ENCODE measurements around the gene SEC22C.
"Not testable (repeated sequence)": the region's sequence is repeated elsewhere in the genome, so short reads cannot be mapped to it uniquely, and the experiment has no call there.

SEC22C gene

DNA sequence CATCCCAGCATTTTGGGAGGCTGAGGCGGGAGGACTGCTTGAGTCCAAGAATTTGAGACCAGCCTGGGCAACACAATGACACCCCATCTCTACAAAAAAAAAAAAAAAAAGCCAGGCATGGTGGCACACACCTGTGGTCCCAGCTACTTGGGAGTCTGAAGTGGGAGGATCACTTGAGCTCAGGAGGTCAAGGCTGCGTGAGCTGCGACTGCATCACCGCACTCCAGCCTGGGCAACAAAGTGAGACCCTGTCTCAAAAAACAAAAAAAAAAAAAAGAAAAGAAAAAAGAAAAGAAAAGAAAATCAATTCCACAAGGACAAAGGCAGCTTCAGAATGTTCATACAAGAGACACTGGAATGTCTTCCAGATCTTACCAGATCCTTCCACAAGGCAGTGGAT, 2.4 kb downstream of the SEC22C start:
- DNase-seq, result not testable (repeated sequence)

DNA sequence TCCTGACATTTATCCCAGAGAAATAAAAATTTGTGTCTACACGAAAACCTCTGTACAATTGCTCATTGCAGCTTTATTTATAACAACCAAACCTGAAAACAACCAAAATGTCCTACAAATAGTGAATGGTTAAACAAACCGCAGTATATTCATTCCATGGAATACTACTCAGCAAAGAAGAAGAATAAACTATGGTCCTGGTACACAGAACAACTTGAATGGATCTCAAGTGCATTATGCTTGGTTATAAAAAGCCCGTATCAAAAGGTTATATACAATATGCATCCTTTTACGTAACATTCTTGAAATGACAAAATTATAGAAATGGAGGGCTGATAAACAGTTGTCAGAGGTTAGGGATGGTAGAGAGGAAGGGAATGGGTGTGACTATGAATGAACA, 3.7 kb downstream of the SEC22C start:
- no peak for DNase-seq

DNA sequence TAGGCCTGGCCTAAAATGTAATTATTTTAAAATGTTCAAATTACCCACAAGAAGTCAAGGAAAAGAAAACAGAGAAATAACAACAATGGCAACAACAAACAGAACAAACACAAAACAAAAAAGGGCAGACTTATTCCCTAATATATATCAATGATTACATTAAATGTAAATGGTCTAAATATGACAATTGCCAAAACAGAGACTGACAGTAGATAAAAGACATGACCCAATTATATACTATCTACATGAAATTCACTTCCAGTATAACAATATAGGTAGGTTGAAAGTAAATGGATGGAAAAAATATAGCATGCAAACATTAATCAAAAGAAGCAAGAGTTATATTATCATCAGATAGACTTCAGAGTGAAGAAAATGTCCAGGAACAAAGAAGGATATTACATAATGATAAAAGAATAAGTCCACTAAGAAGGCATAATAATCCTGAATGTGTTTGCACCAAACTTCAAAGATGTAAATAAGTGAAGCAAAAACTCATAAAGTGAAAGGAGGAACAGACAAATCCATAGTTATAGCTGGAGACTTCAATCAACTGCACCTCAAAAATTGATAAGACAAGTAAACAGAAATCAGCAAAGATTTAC, 6.5 kb downstream of the SEC22C start:
- DNase-seq, result no peak

DNA sequence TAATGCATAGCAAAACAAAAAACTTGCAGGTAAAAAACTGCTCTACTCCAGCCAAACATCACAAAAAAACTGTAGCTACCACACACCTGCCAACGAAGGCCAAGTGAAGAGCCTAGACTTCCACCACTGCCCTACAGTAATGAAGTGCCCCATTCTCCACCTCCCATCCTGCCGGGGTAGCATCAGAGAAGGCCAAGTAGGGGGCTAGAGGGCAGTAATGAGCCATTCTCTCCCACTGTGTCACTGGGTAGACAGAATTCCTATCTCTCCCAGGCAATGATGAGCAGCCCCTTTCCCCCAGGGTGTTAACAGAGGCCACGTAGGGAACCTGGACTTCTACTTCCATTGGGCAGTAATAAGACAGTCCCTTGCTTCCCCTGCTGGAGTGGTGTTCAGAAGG, 9.5 kb downstream of the SEC22C start:
- peak; percentile 19 for DNase-seq

DNA sequence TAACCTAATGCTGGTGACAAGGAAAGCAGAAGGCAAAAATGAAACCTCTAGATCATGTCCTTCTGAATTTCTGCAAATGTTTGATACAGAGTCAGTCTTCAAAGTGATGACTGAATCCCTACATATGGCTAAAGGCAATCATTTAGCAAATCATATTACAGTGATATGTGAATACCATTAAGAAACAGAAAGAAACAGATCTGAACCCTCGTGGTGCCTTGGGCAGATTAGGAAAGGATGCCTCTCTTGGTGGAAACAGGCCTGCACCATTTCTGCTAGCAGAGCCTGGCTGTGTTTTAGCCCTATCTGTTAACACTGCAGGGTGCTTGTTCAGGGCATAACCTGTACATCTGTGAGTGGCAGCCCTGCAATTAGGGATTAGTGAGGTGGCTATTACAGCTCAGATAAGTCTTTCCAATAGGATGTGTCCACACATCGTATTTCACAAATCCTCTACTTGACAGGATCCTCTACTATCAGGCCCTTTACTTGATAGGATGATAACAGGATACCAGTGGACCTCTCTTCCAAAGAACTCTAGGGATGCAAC, 12.1 kb downstream of the SEC22C start:
- DNase-seq, result no peak

DNA sequence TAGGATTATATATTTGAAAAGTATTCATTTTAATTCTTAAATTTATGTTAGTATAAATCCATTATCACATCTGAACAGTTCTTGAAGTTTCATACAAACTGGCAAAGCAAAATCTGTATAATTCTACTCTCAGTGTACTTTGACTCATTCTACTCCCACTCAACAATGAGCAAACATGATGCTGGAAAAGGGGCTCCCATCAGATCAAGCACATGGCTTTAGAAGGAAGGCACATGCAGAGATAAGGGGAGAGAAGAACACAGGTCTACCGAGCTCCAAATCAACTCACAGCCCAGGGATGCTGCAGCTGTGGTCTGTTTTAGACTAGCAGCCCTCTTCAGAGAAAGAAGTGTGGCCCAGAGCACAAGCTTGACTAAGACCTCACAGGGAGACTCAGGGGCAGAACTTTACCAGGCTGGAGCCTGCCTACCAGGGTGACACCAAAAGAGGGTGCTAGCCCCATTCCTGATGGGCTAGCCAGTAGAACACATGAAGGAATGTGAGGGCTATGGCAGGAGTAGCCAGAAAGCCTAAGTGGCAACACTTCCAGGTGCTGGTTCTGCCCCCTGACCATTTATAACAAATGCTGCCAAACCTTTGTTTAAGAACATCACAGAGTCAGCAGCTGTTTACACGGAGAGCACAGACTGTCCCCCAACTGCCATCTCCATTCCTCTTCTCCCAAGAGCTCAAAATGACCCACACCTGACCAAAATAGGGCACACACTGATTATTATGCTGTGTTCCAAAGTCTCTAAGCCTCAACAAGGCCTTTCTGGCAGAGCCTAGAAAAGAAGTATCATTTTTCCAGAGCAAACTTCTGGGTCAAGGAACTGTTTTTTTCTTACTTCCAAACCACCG, 19.5 kb downstream of the SEC22C start:
- DNase-seq, result no peak

DNA sequence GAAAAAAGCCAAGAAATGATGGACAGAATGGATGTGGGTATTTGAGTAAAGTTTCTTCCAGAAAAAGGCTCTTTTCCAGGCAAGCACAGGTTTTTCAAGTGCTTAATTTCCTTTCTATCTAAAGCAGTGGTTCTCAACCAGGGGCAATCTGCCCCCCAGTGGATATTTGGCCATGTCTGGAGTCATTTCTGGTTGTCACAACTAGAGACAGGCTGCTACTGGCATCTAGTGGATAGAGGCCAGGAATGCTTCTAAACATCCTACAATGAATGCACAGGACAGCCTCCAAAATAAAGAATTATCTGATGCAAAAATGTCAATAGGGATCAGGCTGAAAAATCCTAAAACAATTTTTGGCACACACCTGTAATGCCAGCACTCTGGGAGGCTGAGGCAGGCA, 23.9 kb downstream of the SEC22C start:
- peak; percentile 20 for DNase-seq

DNA sequence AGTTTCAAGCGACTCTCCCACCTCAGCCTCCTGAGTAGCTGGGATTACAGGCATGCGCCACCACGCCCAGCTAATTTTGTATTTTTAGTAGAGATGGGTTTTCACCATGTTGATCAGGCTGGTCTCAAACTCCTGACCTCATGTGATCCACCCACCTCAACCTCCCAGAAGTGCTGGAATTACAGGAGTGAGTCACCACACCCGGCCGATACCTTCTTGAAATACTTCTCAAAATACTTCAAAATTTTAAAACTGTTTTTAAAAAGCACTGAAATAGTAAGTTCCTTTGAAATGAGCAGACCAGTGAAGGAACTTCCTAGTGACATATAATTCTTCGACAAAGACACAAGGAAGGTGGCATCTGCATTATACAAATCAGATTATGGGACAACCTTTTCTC, 24.9 kb downstream of the SEC22C start:
- not testable (repeated sequence) for DNase-seq

DNA sequence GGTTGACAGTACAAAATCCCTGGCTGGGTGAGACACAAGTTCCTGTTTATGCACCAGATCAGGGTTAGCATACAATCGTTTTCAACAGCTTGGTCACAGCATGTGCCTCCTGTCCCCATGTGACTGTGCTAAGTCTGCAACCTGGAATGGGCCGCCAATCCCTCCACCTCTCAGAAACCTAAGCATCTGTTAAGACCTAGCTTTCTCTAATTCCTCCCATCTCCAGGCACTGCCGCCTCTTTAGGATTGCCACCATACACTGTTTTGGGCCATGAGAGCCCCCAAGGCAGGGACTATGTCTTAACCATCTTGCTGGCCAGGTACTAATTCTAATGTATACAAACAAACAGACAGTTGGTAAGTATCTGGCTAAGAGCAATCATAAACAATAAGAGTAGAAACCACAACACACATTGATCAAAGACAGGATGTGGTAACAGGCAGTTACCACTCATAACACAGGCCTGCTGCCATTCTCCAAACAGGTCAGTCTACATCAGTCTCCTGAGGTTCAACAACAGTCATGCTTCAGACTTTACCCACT, 25.6 kb downstream of the SEC22C start:
- DNase-seq, result peak; percentile 77

DNA sequence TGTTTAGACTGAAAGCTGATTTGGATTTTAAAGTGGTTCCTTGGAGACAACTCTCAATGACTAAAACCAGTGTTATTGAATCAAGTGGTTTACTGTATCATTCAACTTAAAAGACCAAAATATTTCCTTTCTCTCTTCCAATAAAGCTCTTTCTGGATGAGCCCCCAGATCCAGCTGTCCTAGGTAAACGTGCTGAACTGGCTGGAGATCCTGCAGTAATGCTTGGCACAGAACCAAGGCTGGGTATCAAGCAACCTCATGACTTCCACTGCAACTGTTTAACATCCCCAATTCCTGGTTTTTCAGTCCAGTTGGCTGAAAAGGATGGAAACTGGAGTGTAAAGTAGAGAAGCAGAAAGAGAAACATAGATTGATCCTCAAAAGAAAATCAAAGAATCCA, 28.9 kb downstream of the SEC22C start:
- DNase-seq, result no peak

DNA sequence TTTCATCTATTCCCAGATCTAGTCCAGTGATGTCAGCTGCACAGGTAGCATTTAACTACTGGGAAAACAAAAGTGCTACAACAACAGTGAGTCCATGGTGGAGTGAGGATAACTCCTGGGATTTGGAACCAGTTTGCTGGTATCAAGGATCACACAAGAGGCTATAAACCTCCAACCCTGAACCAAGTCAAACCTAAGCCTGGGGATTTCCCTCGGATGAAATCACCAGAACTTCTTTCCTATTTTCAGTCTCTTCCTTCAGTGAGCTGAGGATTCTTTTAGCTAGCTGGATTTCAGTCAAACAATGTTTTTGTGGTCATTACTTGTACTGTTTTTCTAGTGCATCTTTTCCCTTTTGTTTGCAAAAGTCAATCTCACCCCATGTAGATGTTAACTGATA, 31.5 kb downstream of the SEC22C start:
- no peak for DNase-seq

DNA sequence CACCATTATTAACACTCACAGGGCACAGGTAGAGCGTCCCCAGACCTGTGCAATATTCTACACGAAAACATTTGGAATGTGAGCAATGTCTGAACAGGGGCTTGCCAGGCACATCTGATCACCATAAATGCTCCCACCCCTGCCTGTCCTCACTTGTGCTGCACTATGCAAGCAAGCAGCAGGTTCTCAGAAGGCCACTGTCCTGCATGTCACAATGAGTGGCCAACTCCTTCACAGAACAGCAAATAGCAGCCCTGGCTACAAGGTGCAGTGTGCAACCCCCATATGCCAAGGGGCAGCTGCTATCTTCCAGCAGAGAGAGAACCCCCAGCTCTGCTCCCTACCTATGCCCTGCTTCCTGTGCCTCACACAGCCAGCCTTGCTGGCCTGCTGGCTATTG, 32.6 kb downstream of the SEC22C start:
- no peak for DNase-seq

DNA sequence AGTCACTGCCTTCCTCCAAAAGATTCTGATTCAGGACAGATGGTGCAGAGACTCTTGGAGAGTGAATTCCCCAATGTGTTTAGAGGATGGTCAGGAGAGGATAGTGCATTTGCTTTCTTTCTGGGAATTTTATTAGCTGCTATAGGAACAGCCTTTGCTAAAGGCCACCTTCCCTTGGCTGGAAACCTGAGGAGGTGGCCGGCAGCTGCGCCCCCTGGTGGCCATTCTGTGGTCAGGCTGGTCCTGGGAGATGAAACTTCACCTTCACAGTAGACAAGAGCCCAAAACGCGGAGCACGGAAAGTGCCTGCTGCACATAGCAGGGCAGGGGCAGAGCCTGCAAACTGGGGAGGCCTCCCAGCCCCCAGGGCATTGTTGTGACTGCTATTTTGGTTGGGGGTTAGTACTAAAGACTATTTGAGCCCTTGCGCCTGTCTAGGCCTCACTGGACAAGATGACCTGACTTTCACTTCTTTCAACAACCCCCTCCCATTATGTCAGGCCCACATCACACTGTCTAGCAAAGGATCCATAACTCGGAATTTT, 34.3 kb downstream of the SEC22C start:
- peak; percentile 68 for DNase-seq

DNA sequence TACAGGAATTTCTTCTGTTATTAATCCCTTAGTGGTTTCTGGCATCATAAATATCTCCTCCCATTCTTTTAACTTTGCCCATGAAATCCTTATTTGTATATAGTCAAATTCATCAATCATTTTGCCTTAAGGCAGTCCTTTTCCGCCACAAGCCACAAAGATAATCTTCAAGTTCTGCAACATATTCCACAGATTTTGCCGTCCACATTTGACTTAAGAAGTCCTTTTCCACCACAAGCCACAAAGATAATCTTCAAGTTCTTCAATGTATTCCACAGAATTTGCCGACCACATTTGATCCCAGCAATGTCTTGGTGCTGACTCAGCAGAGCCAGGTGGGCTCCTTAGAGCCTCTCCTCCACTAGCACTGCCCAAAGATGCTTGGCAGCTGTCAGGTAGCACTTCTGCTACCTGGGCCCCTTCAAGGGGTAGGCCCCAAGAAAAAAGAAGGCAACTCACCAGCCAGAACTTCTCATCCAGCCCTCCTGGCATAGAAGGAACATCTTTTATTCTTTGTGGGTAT, 35.0 kb downstream of the SEC22C start:
- DNase-seq, result no peak

DNA sequence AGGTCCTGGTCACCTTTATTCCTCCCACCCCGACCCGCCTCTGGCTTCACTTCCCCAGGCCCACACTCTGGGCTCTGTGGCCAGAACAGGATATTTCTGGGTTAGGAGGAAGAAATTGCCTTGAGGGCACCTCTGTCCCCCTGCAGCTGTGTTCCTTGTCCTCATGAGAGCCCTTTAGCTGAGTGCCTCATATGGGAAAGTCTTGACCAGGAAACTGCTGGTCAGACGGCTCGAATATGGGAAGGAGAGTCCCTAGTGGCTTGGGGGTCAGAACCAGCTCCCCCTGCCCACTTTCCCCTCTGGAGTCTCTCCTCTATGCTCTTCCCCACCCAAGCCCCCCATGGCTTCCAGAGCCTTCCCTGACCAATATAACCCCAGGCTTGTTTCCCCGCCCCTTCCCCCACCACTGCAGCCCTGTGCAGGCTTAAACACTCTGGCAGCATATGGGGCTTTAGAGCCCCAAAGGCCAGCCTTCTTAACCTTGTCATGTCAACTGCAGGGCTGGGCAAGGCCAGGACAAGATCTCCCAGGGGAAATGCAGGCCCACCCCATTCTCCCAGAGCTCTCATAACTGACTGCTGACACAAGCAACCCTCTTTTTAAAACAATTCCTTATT, 36.4 kb downstream of the SEC22C start:
- DNase-seq, result no peak

DNA sequence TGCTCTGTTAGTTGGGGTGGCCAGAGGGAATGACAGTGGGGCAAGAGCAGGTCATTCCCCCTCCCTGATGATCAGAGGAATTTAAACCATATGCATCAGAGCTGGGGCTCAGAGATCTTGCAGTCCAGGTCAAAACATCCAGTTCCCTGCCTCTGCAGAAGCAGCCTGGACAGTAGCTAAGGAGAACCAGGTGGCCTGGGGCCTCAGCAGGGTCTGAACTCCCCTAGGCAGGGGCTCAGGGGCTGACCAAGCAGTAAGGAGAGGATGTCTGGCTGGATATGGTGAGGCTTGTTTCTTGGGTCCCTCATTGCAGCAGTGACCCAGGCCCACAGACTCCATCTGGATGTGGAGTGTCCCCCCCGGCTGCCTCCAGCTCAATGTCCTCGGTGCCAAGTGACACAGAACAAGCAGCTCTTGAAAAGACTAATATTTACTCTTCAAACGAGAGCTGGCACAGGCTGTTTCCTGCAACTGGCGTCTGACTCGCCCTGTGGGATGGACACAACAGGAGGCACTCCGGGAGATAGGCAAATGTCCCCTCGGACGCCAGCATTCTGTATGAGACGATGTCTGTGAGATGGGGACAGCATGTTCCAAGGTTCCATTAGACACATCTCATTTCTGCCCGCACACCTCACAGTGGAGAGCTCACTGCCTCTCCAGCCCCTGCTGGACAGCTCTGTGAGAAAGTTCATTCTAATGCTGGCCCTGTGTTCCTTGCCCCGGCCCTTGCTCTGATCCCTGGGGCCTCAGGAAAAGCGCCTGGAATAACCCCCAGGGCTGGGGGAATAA, 37.1 kb downstream of the SEC22C start:
- no peak for DNase-seq

DNA sequence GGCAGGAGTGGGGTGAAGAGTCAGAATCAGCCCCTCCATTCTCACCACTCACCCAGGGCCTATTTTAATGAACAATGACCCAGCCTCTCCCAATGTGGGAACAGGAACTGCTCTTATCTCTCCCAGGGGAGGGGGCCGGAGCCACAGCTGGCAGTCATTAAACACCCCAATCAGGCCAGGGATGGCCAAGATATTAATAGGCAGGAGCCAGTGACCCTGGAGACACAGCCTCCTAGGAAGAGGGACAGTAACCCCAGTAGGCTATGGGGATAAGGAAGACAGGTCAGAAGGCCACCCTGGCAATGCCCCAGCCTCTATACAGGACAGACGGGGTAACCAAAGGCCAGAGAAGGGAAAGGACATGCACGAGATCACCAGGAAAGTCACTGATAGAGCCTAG, 40.7 kb downstream of the SEC22C start:
- no peak for DNase-seq

DNA sequence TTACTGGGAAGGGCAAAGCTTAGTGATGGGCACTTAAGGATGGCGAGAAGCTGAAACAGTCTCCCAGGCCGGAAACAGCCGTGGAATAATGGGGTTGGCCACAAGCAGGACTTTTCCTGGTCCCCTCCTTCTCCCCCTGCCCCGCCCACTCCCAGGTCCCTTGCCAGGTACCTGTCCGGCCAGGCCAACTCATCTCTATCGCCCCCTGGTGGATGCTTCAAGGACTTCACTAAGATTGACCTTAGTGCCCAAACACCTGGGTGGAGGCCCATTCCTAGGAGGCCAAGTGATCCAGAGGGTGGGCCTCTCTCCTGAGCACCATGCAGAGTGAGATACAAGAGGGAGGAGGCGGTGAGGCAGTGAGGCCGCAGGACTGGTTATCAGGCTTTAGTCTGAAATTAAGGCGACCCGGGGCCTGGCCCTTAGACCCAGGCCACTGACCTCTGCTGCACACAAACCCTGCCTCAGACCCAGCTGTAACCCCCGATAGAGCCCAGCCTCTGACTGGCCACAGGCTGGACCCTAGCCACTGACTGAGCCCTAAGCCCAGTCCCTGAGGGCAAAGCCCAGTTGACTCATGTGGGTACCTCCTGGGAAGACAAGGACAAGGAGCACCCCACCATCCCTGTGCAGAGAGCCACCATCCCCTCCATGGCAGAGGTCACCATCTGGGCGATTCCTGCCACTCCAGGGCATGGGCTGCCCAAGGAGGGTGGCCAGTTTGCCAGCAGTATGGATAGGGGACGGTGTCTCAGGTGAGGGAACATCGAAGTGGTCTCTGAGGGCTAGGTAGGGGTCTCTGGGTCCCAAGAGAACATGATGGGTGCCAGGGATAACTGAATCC, 41.7 kb downstream of the SEC22C start:
- DNase-seq, result peak; percentile 71

DNA sequence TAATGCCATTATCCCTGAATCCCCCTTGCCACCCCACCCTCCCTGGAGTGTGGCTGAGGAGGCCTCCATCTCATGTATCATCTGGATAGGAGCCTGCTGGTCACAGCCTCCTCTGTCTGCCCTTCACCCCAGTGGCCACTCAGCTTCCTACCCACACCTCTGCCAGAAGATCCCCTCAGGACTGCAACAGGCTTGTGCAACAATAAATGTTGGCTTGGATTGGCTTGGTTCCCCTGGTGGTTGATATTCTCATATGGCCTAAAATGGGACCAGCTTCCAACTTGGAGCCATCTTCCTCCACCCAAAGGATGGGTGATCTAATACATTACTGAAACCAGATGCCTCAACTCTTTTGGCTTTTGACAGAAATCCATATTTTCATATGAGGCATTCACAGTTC, 44.4 kb downstream of the SEC22C start:
- DNase-seq, result no peak

DNA sequence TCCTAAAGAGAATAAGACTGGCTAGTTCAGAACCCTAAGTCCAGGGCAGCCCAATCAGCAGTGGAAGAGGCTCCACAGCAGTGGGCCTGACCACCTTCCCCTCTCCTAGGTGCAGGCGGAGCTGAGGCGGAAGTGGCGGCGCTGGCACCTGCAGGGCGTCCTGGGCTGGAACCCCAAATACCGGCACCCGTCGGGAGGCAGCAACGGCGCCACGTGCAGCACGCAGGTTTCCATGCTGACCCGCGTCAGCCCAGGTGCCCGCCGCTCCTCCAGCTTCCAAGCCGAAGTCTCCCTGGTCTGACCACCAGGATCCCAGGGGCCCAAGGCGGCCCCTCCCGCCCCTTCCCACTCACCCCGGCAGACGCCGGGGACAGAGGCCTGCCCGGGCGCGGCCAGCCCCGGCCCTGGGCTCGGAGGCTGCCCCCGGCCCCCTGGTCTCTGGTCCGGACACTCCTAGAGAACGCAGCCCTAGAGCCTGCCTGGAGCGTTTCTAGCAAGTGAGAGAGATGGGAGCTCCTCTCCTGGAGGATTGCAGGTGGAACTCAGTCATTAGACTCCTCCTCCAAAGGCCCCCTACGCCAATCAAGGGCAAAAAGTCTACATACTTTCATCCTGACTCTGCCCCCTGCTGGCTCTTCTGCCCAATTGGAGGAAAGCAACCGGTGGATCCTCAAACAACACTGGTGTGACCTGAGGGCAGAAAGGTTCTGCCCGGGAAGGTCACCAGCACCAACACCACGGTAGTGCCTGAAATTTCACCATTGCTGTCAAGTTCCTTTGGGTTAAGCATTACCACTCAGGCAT, 45.6 kb downstream of the SEC22C start:
- peak; percentile 39 for DNase-seq

Data from activated CD4-positive, alpha-beta T cell treated with anti-CD3 and anti-CD28 coated beads, Interleukin-2, Interleukin-6, amounts not matched to agents 100 ng/mL and 50 ng/mL, durations not matched to agents 16 hours and 8 hours (primary cell).